GM12801 (cell line): ENCODE results near the gene NDUFS1.

Experiments used
- CTCF ChIP-seq: IDR thresholded peaks from one replicate; pipeline ENCODE4 v1.5.1; 2011; ENCODE audit warnings: control low read depth; ENCODE audit not compliant: insufficient read length; ENCODE audit errors: extremely low read depth

Gene NDUFS1

GRCh38 chr2:206193671-206194357, 34.6 kb upstream of the NDUFS1 start:
- TF ChIP-seq CTCF, result no peak

- no peak for TF ChIP-seq CTCF
These were observed 32.9 kb upstream of the NDUFS1 start for GRCh38 chr2:206192157-206192556.

DNA sequence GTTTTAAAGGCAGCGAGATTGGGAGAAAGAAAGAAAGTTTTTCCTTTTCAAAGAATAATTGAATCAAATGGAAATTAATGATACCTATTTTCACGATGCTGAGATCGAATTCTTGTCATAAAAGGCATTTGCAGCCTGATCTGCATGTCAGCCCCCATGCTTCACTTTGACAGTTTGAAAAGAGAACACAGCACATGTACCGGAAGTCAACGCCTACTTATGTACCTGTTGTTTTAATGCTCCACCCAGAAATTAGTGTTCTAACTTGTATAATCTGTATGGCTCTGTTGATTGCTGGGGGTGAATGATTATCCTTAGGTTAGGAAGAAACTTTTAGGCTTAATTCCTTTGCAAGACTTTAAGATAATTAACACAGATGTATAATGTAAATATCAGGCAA, 31.4 kb upstream of the NDUFS1 start:
- no peak for TF ChIP-seq CTCF

GRCh38 chr2:206190111-206190510, 30.9 kb upstream of the NDUFS1 start:
- TF ChIP-seq CTCF, result no peak

GRCh38 chr2:206189691-206190090, 30.4 kb upstream of the NDUFS1 start:
- TF ChIP-seq CTCF, result no peak

GRCh38 chr2:206176901-206177300, 17.7 kb upstream of the NDUFS1 start:
- no peak for TF ChIP-seq CTCF

DNA sequence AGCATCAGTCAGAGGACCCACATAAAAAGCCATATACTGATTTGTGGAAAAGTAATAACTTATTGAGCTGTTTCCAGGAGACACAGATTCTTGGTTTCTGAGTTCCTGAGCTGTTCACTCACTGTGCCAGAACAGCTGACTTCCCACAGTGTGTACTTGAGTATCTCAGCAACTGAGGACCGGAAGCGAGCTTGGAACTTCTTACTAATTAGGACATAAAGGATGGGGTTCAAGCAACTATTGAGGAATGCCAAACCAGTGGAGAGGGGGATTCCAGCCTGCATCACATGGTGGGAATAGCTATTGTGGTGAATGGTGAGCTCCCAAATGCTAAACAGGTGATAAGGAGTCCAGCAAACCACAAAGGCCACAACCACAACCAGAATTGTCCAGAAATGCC, 16.9 kb upstream of the NDUFS1 start:
- TF ChIP-seq CTCF, result no peak

DNA sequence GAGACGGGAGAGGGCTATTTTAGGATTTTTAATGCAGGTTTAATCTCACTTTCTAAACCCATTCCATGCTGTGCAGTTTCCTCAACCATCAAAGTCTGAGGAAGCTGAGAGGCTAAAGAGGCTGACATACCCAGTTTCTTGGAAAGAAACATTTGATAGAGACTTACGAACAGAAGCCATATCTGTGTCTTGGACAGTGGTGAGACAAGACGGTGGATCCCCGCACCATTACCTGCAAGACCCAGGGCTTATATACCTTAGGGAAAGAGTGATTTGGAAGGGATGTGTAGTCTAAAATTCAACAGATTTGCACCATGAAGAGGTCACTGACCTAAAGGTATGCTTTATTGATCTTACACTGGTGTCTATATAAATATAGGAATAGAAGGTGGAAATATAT, 13.9 kb upstream of the NDUFS1 start:
- no peak for TF ChIP-seq CTCF
